NCI-H187 treated with DMSO at 0.1 percent for 48 hours (cell line): ENCODE results near the gene EDARADD.
"Not testable (repeated sequence)": the region's sequence is repeated elsewhere in the genome, so short reads cannot be mapped to it uniquely, and the experiment has no call there.

Experiments
- DNase-seq: peaks from one replicate; lab custom pipeline; 2025; lab: John Stamatoyannopoulos, UW

EDARADD gene

GRCh38 chr1:236489161-236489560 is 95.1 kb downstream of the EDARADD start:
- not testable (repeated sequence) for DNase-seq

- no peak for DNase-seq
Observed at GRCh38 chr1:236489710-236490377, 95.8 kb downstream of the EDARADD start.

GRCh38 chr1:236491469-236492136 is 97.5 kb downstream of the EDARADD start:
- DNase-seq: no peak

DNA sequence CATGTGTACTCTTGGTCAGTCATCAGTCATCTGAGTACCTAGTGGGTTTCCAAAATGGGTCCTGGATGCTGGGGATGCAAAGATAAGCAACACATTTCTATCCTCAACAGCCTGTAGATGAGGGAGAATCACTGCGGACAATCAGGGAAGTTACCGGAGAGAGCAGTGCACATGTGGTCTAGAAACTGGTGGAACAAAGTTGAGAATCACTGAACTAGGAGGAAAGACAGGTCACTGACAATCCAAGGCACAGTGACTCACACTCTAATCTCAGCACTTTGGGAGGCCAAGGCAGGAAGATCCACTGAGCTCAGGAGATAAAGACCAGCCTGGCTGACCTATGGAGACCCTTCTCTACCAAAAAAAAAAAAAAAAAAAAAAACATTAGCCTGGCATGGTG is 98.3 kb downstream of the EDARADD start:
- DNase-seq: no peak

DNA sequence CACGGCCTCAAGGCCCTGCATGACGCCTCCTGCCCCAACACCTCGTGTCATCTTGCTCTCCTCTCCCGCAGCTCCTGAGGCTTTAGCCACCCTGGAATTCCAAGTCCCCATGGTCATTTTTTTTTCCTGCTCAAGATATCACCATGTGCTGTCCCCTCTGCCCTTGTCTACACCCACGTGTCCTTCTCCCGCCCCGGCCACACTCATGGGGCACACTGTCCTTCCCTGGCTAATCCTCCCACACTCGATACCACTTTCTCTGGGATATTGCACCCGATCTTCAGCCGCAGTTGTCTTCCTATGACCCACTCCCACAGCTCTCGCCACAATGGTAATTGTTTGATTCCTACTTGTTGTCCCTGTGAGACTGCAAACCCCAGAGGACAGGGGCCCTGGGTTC is 100.0 kb downstream of the EDARADD start:
- DNase-seq: no peak

DNA sequence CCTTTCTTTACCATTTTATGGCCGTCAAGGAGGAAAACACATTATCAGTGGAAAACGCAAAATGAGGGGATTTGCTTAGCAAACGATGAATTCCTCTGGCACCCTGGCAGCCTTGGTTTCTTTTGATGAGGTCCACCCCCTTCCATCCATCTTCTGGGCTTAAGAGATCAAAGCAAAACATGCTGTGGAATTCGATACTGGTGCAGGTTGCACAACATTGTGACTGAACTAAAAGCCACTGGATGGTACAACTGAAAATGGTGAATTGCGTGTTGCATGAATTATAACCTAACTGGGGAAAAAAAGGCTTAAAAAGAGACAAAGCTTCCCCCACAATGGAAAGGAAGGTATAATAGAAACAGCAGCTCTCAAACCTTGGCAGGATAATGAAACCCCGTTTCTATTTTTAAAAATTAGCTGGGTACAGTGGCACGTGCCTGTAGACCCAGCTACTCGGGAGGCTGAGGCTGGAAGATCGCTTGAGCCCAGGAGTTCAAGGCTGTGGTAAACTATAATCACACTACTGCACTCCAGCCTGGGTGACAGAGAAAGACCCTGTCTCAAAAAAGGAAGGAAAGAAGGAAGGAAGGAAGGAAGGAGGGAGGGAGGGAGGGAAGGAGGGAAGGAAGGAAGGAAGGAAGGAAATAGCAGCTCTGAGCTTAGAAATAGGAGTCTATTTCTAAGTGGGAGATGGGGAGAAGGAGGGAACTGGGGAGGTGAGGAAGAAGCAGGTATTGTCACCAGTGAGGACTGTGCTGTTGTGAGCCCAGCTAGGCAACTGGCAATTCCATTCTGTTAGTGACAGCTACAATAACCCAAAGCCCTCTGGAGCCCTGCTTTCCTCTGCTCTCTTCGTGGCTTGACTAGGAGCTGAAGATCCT is 100.7 kb downstream of the EDARADD start:
- DNase-seq: no peak

DNA sequence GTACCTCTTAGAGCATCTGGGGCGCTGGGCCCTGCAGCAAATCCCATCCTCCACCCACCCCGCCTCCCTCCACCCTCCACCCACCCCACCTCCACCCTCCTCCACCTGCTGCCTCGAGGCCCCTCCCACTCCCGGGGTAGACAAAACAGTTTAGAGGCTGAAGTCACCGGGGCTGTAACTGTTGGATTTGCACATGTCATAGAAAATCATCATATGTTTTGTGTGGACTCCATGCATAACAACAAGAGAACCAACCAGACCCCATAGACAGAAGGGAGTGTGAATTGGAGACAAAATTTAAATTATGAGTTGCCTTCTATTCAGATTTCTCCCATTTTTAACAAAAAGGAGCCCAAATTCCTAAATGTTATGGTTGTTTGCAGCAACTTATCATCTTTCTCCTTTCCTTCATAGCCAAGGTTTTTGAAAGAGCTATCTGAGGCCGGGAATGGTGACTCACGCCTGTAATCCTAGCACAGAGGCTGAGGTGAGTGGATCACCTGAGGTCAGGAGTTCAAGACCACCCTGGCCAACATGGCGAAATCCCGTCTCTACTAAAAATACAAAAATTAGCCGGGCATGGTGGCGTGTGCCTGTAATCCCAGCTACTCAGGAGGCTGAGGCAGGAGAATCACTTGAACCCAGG is 101.5 kb downstream of the EDARADD start:
- DNase-seq: no peak

DNA sequence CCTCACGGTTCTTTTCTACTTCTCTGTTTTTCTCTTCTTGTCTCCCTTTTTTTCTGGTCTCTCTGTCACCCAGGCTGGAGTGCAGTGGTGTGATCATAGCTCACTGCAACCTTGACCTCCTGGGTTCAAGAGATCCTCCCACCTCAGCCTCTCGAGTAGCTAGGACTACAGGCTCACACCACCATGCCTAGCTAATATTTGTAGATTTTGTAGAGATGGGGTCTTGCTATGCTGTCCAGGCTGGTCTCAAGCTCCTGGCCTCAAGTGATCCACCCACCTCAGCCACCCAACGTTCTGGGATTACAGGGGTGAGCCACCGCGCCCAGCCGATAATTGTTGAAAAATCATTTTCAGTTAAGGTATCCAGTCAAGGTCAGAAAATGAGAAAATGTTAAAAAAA is 103.8 kb downstream of the EDARADD start:
- no peak for DNase-seq

DNA sequence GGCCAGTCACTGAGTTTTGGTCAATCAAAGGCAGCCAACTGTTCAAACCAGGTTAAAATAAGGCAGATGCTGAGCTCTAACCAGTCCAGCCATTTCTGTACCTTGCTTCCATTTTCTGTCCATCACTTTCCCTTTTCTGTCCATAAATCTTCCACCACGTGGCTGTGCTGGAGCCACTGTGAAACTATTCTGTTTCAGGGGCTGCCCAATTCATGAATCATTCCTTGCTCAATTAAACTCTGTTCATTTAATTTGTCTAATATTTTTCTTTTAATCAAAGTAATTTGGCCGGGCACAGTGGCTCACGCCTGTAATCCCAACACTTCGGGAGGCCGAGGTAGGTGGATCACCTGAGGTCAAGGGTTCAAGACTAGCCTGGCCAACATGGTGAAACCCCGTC is 107.0 kb downstream of the EDARADD start:
- DNase-seq: no peak

DNA sequence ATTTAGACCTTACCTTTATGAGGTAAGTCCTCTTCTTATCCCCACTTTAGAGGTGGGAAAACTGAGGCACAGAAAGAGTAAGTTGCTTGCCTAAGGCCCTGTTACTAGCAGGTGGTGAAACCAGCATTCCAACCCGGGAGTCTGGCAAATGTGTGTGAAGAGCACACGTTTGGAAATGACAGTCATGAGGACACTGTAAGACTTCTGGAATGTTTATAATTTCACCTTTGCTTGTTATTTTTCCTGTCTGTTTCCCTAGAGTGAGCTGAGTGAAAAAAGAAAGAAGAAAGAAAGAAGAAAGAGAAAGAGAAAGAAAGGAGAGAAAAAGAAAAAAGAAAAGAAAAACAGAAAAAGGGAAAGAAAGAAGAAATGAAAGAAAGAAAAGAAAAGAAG is 108.5 kb downstream of the EDARADD start:
- no peak for DNase-seq

GRCh38 chr1:236502972-236503639 is 109.0 kb downstream of the EDARADD start:
- no peak for DNase-seq

DNA sequence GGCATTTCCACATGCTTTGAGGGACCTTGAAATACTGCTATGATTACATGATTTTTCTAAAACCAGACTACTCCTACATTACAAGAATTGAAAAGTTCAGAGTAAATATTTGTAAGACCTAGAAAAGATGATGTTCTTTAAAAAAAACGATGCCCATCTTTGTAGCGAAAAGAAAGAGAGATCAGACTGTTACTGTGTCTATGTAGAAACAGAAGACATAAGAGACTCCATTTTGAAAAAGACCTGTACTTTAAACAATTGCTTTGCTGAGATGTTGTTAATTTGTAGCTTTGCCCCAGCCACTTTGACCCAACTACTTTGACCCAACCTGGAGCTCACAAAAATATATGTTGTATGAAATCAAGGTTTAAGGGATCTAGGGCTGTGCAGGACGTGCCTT is 110.3 kb downstream of the EDARADD start:
- DNase-seq: not testable (repeated sequence)

GRCh38 chr1:236507022-236507700 is 113.1 kb downstream of the EDARADD start:
- no peak for DNase-seq

GRCh38 chr1:236508593-236509027 is 114.5 kb downstream of the EDARADD start:
- DNase-seq: no peak

GRCh38 chr1:236509203-236509602 is 115.1 kb downstream of the EDARADD start:
- DNase-seq: no peak

- no peak for DNase-seq
Observed at GRCh38 chr1:236509647-236510401, 115.7 kb downstream of the EDARADD start.

DNA sequence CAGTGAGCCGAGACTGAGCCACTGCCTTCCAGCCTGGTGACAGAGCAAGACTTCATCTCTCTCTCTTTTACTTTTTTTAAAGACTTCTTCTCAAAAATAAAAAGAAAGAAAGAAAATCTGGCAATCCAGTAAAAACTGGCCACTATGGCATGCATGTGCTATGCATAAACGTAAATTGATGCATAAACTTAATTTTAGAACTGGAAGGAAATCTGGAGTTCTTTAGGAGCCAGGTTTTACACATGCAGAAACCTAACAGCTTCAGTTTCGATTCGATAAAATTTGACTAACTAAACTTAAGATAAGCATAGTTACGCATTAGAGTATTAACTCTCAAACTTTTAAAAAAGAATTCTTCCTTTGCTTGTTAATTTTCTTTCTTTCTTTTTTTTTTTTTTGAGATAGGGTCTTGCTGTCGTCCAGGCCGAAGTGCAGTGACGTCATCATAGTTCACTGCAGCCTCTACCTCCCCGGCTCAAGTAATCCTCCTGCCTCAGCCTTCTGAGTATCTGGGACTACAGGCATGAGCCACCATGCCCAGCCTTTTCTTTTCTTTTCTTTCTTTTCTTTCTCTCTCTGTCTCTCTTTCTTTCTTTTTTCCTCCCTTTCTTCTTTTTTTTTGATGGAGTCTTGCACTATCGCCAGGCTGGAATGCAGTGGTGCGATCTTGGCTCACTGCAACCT is 117.8 kb downstream of the EDARADD start:
- no peak for DNase-seq

- no peak for DNase-seq
Observed at GRCh38 chr1:236514703-236515442, 120.8 kb downstream of the EDARADD start.

GRCh38 chr1:236515443-236515958 is 121.4 kb downstream of the EDARADD start:
- DNase-seq: no peak
